ENCODE results near the gene CD33.
"Not testable (repeated sequence)": the region's sequence is repeated elsewhere in the genome, so short reads cannot be mapped to it uniquely, and the experiment has no call there.

The CD33 gene

DNA sequence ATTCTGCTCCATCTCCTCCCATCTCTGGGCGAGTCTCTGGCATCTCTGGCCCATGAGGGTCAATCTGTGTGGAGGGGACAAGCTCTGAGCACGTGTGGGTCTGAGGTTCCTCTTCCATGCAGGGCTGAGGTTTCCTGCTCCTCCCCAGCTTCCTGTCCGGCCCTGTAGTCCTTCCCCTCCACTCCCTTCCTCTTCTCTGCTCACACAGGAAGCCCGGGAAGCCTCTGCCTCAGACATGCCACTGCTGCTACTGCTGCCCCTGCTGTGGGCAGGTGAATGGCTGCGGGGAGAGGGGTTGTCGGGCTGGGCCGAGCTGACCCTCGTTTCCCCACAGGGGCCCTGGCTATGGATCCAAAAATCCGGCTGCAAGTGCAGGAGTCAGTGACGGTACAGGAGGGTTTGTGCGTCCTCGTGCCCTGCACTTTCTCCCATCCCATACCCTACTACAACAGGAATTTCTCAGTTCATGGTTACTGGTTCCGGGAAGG is 14.0 kb upstream of the CD33 start:
- not testable (repeated sequence) for DNase-seq

- DNase-seq = no peak
Measured at GRCh38 chr19:51211833-51212232, 13.0 kb upstream of the CD33 start.

DNA sequence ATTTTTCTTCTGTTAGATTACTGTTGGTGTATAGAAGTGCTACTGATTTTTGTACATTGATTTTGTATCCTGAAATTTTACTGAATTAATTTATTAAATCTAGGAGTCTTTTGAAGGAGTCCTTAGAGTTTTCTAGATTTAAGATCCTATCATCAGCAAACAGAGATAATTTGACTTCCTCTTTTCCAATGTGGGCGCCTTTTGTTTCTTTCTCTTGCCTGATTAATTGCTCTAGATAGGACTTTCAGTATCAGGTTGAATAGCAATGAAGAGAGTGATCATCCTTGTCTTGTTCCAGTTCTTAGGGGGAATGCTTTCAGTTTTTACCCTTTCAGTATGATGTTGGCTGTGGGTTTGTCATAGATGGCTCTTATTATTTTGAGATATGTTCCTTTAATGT is 5.6 kb upstream of the CD33 start:
- DNase-seq = no peak

DNA sequence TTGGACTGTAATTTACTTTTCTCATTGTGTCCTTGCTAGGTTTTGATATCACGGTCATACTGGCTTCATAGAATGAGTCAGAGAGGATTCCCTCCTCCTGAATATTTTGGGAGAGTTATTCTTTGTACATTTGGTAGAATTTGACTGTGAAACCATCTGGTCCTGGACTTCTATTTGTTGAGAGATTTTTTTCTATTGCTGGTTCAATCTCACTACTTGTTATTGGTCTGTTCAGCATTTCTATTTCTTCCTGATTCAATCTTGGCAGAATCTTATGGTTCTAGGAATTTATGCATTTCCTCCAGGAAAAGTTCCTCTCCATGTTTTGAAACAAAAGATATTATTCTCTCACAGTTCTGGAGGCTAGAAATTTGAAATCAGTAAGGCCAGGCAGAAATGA is 4.9 kb upstream of the CD33 start:
- no peak for DNase-seq

DNA sequence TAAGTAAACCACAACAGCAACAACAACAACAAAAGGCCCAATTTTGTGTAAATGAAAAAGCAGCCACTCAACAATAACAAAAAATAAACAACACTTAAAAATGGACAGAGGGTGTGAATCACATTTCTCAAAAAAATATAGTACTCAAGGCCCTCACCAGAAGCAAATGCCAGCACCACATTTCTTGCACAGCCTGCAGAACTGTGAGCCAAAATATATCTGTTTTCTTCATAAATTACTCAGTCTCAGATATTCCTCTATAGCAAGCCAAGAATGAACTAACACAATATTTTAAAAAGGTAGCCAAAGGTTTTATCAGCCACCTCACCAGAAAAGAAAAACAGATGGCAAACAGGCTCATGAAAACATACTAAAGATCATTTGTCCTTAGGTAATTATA is 3.9 kb upstream of the CD33 start:
- no peak for DNase-seq

GRCh38 chr19:51224163-51224641 is 678 bp upstream of the CD33 start:
- no peak for DNase-seq

DNA sequence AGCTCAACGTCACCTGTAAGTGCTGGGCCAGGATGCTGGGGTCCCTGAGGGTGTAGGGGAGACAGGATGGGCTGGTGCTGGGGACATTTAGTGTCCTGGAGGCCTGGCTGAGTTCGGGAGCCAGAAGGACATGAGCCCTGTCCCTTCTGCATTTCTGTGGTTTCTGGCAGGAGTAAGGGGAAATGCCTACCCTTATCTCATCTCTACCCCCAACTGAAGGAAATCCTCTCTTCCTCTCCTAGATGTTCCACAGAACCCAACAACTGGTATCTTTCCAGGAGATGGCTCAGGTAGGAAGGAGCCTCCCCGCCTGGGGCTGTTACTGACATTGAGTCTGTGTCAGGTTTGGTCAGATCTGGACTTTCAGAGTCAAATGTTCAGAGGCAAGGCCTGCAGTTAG is 1.2 kb downstream of the CD33 start:
- no peak for DNase-seq

- DNase-seq = no peak
Measured at GRCh38 chr19:51227326-51227725, 2.4 kb downstream of the CD33 start.

- DNase-seq = no peak
Measured at GRCh38 chr19:51227966-51228365, 3.1 kb downstream of the CD33 start.

GRCh38 chr19:51240866-51241265 is 16.0 kb downstream of the CD33 start:
- DNase-seq = no peak

DNA sequence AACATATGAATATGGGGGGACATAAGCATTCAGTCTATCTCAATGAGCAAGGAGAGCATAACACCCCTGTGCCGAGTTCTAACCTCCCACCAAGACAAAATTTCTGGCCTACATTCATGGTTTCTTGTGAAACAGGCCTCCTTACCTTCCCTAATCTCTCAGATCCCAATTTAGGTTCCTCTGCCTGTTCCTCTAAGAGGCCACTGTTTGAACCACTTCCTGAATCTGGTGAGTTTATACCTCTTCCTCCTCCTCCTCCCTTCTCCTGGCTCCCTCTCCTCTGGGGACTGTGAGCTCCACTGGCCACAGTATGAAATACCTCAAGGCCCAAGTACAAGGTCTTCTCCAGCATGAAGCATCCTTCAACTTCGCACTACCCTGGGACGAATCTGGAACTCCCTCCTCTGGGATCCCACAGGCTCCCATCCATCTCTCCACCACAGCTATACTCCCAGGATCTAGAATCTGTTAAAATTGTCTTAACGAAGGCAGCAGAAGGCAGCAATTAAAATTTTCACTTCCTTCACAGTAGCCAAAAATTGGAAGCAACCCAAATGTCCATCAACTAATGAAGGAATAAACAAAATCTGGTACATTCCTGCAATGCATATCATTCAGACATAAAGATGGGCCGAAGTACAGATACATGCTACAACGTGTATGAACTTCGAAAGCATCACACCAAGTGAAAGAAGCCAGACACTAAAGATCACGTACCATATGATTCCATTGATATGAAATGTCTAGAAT is 18.2 kb downstream of the CD33 start:
- no peak for DNase-seq

GRCh38 chr19:51246164-51246552 is 21.3 kb downstream of the CD33 start:
- no peak for DNase-seq

DNA sequence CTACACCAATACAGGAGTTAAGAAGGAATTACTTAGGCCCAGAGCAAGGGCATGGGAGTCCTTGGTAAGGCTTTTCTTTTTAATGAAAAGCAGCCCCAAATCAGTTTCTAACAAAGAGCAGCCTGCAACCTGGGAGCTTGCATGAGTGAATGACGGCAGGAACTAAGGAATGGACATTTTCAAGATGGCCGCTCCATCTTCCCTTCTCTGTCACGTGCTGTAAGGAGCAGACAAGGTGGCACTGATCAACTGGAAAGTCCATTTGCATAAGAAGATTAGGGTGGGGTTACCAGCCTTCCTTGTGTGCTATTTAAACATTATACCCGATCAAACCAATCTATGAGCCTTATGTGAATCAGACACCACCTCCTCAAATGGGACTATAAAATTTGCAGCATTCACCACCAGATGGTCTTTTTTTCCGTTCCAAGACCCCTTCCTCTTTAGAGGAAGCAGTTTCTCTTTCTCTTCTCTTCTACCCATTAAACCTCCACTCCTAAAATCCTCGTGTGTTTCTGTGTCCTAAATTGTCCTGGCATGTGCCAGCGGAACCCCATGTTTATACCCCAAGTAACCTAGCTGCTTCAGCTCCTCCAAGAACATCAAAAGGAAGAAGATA is 23.2 kb downstream of the CD33 start:
- DNase-seq = no peak

DNA sequence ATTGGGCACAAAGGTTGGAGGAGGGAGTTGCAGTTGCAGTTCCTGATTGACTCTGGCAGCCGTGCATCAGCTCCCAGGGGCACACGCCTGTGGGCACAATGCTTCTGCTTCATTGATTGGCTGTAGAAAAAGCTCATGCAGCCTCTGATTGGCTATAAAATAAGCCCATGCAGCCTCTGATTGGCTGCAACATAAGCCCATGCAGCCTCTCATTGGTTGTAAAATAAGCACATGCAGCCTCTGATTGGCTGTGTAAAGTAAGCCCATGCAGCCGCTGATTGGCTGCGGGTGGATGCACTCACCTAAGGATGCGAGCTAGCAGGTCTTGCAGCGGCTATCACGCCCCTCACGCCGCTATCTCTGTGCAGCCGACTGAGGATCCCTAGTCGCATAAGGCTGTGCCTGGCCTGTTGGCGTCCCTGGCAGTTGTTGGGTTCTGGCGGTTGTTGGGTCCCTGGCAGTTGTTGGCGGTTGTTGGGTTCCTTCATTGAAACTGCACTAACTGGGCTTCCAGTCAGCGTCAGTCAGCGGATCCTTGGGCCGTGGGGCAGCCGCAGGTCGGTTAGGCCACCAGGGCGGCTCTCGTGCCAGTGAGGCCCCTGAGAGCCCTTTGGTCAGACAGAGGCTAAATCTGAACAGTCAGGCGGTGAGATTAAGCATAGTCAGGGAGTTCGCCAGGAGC is 26.0 kb downstream of the CD33 start, which contains the start of gene SIGLECL1:
TSS of gene SIGLECL1 (plus strand) at position 295 of the 682 bp plus-strand sequence. CDS start 12,993 bp downstream, outside the sequence.
- no peak for DNase-seq

DNA sequence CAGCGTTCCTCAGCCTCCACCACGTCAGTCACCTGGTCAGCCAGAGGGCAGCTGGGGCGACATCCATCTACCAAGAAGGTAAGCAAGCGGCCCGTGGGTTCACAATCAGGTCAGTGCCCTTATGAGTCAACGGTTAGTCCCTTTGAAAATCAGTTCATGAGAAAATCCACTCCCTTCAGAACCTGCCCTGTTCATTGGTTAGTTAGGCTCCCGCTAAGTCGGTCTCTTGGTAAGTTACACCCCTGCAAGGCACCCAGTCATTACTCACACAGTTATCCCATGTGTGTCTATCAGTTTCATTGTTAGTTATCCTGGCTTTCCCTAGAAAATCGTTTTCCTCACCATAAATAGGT is 26.6 kb downstream of the CD33 start:
- DNase-seq = no peak

- no peak for DNase-seq
Measured at GRCh38 chr19:51252306-51253079, 27.6 kb downstream of the CD33 start.

GRCh38 chr19:51253088-51253806 is 28.4 kb downstream of the CD33 start:
- DNase-seq = no peak

- no peak for DNase-seq
Measured at GRCh38 chr19:51256155-51256625, 31.3 kb downstream of the CD33 start.

DNA sequence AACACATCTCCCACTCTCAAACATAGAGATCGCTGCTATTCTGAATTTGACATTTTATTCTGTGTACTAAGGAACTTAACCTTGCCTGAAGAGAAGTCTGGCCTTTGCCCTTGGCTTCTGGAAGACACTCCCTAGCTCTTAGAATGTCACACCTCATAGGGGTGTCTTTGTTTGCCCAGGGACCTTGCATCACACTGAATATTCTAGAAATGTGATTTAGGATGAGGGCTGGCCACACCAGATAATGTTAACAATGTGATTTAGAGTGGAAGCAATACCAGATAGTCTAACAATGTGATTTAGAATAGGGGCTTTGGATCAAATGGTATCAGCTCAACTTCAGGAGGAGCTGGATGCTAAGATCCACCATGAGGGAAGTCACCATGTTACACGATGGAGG is 32.6 kb downstream of the CD33 start:
- DNase-seq = no peak

GRCh38 chr19:51258165-51259160 is 33.6 kb downstream of the CD33 start:
- no peak for DNase-seq
